Measurements from ENCODE around the gene BARX1.
"Not testable (repeated sequence)": the region's sequence is repeated elsewhere in the genome, so short reads cannot be mapped to it uniquely, and the experiment has no call there.

BARX1 gene

DNA sequence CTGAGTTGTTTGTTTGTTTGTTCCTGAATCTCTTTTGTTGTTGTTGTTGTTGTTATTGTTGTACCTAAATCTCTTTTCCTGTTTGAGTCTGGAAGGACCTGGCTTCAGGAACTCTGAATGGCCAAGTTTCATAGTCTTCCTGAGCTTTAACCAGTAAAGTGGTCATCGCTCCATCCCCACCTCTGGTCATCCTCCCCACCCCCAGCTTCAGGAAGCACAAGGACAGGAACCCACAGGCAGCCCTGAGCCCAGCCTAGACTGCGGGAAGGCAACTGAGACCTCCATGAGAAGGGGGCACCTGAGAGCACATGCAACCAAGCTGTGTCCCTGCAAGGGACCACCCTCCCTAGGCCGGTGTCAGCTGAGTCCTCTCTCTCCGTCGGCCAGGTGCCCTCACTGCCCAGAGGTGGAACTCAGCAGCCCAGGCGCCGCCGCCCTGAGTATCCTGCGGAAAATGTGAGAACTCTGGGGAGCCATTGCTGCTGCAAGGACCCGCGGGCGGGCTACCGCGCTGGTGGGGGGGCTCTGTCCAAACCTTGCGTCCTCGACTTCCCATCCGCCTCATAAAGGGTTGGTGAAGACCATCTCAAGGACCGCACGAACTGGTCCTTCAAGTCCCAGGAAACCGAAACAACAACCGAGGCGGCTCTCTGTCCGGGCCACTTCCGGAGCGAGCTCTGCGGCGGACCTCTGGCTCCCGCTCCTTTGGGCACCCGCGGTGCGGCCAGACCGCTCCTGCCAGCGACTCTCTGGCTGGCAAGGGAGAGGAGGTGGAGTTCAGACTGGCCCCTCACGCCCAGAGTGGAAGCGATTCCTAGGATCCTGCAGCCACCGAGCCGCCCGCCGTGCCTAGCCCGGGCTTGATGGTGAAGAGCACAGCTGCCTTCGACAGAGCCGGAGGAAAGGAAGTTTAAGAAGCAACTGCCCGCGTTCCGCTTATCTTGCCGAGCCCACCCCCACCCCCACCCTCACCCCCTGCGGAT lies 4.2 kb downstream of the BARX1 start:
- no peak for DNase-seq

DNA sequence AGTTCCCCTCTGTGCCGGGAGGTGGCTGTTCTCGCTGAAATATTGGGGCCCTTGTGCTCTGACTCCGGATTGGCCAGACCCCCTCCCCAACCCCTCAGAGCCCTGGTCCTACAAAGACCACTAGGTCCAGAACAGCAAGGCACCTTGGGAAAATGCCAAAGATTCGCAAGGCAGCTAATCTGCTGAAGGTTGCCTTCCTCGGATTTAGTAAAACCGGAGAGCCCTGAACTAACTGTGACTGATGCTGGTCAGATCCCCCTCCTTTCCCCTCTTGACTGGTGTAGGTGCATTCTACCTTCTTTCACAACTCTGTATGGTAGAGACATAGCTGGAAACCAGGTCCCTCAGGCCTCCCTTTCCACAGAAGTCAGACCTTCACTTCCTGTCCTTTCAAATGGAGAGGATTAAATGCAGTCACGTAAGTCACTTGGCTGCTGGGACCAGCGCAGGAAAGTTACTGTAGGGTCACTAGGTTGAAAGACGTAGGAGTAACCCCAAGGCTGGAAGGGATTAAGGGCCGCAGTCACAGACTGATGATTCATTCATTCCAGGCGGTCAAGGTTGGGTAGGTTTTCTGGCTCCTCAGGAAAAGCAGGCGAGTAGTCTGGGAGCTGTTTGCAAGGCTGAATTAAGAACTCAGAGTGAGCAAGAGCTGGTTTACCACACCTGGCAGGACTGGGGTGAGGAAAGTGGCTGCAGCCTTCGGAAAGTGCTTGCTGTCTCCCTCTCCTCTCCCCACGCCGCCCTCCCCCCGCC lies 5.3 kb downstream of the BARX1 start:
- no peak for DNase-seq

DNA sequence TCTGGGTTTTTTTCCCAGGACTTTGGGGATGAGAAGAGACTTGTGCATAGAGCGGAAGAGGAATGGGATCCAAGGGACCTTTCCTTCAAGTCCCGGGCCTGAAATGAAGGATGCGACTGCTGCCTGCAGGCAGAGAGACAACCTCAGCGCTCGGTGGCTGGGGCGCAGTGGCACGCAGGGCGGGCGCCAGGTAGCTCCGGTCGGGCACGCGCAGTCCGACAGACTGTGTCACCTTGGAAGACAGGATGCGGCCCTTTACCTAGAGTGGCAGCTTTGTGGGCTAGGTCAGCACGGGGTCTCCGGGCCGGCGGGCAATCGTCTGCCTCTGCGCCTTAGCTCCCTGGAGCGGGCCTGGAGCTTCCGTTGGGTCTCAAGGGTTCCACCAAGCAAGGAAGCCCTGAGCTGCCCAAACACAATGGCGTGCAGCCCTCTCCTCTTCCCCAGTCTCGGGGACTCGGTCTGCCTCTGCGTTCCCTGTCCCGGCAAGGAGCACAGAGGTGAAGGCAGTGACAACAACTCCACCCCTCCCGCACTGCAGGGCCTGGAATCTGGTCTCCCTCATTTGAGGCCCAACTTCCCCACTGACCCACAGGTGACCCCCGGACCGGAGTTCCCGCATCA lies 6.0 kb downstream of the BARX1 start:
- DNase-seq = no peak

DNA sequence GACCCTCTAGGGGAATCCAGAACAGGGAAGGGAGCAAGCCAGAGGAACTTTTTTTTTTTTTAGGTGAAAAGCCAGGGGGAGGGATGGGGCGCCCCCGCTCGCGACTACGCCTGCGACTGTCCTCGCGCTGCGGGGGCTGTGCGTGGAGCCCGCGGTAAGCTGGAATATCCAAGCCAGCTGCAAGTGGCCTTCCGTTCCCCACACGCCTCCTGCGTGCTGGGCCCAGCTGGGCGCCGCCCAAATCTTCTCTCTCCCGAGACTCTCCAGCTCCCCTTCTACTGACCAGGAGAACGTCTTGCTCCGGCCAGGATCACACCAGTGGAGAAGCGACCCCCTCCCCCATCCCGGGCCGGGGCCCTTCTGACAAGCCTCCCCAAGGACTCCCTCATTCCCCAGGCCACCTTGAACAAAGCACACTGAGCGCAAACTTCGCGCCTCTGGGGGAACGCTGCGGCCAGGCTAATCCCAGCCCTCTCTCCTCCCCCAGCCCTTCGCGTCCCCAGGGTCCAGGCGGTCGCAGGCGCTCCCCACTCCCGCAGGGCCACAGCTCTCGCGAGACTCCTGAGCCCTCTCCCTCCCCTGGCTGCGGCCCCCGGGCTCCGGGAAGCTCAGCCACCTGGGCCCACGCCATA lies 6.6 kb downstream of the BARX1 start:
- no peak for DNase-seq

DNA sequence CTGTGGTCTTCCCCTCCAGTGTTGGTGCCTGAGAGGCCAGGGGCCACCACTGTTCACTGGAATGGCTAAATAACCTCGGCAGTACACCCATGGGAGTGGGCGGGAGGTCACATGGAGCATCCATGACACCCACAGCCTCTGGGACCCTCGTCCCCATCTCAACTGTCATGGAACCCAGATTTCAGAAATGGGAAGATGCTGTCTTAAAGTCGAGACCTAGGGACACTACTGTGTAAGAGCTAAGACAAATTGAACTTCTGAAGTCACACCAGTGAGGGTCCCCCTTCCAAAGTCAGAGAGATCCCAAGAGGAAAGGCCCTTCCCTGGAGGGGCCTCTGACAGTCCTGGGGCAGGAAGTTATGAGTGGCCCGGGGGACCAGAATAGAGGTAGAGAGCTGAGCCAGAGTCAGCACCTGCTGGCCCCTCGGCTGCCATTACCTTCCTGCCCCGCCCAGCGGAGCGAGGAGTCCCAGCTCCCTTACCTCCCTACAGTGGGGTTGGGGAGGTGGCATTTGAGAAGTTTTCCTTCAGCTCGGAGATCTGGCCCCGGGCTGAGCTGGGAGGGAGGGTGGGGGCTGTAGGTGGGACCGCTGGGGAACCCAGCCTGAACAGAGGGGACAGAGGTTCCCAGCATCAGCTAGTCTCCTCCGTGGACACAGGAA lies 7.6 kb downstream of the BARX1 start:
- DNase-seq = no peak

DNA sequence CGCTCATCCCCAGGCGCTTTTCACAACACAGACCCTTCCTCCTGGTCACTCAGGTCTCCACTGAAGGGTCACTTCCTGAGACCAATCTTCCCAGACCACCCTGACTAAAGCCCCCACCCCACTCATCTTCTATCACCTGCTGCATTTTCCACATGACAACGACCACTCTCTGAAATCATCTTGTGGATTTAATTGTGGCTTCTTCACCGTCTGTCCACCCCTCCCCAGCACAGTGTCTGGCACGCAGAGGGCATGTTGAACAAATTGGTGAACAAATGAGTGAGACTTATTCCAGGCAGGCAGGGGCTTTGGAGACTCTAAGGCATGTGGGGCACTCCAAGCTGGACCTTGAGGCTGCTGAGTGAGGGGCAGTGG lies 8.8 kb downstream of the BARX1 start:
- DNase-seq = no peak

DNA sequence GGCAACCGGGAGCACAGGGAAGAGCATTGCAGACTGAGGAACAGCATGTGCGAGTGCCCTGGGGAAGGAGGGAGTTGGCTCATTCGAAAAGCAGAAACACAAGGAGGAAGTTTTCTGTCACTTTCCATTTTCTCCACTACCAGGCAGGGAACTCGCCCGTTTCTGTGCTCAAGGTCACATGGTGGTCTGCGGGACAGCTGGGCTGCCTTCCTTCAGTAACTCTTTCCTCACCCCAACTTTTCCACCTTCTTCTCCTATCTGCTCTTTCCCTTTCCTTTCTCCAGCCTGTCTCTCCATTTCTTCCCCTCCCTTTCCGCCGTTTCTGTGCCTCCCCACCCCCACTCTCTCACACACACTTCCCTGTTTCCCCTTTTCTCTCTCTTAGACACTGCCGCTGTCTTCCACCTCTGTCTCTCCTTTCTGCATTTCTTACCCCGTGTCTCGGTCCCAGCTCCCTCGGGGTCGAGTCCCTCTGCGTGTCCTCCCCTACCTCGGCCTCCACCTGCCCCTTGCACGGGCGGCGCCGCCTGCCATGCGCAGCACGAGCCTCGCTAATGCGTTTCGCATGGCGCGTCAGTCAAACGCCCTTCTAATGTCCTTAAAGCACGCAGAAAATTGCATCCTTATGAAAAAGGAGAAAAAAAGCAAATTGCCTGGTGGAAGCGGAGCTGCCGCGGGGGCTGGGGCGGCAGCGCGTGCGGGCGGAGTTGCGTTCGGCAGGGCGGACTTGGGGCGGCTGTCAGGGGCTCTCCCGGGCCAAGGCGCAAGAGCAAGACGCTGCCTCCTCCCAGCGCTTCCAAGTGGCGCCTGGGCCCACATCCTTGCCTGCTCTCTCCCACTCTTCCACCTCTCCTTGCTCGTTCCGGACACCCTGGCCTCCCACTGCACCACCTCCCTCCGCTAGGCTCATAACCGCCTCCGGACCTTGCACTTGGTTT lies 9.5 kb downstream of the BARX1 start:
- DNase-seq = no peak

DNA sequence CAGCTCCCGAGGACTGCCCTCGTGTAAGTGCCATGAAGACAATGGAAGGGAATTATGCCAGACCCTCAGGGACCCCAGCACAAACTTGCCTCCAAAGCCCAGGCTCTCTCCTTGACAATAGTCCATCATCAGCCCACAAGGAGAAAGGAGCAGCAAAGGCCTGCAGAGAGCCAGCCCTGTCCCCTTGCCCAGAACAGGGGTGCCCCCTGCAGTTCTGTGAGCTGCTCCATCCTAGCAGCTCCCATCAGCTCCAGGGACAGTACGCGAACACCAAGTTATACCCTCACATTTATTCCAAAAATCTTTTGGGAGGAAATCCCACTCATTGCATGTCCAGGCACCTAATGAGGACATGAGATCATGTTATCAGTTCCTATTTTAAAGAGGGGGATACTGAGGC lies 11.1 kb downstream of the BARX1 start:
- DNase-seq = no peak

DNA sequence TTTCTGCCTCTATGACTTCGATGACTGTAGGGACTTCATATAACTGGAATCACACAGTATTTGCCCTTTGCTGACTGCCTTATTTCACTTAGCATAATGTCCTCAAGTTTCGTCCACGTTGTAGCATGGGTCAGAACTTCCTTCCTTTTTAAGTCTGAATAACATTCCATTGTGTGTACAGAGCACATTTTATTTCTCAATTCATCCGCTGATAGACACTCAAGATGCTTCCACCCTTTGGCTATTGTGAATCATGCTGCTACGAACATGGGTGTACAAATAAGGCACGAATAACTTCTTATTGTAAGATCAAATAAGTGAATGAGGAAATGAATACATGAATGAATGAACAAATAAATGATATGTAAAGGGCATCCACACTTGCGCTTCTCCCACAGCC lies 13.0 kb downstream of the BARX1 start:
- no peak for DNase-seq

DNA sequence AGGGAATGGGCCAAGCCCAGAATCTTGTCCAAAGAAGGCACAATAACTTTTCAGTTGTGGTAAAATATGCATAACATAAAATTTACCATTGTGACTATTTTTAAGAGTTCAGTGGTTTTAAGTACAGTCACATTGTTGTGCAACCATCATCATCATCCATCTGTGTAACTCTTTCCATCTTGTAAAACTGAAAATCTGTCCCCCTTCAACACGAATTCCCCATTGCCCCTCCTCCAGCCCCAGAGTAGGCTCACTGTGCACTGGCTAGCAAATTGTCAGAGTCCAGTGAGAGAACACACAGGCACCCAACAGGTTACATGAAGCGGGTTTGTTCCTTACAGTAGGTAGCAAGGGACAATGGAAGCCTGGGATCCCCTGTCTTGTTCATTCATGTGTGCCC lies 13.7 kb downstream of the BARX1 start:
- no peak for DNase-seq

DNA sequence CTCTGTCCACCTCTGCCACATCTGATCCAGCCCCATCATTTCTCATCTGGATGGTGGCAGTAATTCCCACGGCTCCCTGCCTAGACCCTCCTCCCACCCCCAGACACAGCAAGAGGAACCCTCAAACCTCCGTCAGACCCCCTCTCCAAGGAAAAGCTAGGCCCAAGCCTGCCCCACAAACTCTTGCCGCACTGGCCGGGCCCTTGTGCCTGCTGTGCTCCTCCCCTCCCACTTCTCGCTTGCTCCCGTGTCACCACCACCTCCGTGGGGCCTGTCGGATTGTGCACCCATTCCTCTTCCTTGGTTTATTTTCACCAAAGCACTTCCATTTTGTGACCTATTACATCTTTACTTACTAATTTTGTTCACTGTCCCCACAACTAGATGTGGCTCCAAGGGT lies 14.2 kb downstream of the BARX1 start:
- DNase-seq = no peak

DNA sequence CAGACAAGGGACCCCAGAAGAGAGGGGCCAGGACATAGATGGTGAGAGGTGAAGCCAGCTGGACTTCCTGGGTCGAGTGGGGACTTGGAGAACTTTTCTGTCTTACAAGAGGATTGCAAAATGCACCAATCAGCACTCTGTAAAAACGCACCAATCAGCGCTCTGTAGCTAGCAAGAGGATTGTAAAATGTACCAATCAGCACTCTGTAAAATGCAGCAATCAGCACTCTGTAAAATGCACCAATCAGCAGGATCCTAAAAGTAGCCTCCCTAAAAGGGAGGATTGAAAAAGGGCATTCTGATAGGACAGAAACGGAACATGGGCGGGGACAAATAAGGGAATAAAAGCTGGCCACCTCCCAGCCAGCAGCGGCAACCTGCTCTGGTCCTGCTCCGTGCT lies 15.6 kb downstream of the BARX1 start:
- not testable (repeated sequence) for DNase-seq

DNA sequence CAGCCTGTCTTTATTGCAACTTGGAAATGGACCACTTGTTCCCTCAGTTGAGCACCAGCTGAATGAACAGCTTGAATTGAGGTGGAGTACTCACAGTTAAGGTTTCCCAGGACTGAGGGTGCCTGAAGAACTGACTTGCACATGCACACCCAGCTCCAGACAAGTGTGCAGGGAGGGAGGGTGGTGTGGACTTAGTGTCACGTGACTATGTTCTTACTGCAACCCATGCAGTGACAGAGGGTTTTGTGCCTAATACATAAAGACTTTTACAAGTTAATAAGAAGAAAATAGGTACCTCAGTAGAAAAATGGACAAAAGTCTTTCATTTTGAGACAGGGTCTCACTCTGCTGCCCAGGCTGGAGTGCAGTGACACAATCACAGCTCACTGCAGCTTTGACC lies 18.0 kb downstream of the BARX1 start:
- no peak for DNase-seq

DNA sequence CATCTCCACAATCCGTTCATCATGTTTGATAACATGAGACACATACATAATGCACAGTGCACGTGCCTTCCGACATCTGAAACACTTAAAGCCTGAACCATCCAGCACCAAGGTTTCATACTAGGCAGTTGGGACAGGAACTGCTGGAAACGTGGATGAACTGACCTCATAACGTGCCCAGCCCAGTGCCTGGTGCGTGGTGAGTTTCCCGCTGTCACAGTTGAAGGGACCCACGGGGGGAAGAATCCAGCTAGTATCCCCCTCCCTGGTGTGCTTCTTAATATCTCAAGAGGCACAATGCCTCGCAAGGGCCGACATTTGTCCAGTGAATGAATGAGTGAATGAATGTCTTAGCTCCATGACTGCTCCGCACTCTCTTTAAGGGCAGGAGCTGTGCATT lies 23.2 kb downstream of the BARX1 start:
- DNase-seq = no peak

DNA sequence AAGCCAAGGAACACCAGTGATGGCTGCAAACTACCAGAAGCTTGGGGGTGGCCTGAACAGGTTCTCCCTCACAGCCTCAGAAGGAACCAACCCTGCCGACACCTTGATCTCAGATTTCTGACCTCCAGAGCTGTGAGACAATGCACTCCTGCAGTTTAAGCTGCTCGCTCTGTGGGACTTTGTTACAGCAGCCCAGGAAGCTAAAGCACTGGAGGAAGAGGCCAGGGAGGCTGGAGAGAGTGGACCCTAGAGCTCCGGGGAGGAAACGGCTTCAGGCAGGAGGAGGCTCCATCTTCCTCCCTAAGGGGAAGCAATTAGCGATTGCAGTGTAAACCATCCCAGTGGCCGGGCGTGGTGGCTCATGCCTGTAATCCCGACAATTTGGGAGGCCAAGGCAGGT lies 25.1 kb downstream of the BARX1 start:
- no peak for DNase-seq

DNA sequence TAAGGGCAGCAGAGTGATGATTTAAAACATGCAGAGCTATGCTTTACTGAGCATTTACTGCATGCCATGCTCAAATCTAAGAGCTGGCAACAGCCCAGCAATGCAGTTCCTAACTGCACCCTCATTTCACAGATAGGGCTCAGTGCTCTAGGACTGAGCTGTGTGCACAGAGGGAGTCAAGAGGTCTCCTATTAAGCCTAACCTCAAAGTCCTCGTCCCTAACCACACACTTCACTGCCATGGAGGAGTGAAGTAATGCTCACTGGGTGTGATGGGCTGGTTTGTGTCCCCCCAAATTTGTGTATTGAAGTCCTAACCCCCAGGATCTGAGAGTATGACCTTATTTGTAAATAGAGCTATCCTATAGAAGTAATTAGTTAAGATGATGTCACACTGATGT lies 25.9 kb downstream of the BARX1 start:
- no peak for DNase-seq

DNA sequence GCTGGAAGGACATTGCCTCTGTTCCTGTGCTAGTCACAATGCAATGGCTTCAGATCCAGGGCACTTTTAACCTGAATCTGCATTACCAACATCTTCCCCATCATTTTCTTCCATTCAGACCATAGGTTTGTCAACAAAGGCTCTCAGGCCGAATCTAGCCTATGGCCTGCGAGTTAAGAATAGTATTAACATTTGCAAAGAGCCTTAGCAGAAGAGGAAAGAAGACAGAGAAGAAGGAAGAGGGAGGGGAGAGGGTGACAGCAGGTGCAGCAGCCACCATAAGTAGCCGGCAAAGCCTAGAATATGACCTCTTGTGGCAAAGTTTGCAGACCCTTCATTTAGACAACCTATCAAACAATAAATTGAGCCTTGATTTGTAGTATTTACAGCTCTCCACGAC lies 32.6 kb downstream of the BARX1 start:
- DNase-seq = no peak

DNA sequence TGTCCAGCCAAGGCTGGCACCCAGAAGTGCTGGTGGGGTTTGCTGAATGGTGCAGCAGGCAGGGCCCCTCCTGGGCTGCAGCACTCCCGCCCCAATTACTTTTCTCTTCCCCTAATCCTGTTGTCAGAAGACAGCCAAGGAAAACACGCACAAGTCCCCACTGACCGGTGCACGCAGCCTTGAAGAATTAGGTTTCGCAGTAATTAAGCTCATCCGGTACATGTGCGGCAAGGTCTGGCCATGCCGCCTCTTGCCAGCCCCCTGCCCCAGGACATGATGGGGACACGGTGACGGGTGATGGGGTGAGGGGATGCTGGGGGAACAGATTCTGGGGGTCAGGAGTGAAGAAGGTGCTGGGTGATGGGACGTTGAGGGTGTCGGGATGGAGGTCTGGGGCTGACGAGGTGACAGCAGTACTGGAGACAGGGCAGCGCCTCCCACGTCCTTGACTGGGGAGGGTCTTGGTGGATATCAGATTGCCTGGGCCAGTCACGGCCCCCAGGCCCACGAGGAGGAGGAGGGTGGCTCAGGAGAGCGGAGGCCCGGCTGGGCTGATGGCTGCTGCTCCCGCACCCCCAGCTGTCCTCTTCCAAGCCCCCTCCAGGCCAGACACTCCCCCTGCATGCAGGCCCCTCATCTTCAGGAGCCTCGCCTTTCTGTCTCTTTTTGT lies 34.9 kb downstream of the BARX1 start:
- no peak for DNase-seq

DNA sequence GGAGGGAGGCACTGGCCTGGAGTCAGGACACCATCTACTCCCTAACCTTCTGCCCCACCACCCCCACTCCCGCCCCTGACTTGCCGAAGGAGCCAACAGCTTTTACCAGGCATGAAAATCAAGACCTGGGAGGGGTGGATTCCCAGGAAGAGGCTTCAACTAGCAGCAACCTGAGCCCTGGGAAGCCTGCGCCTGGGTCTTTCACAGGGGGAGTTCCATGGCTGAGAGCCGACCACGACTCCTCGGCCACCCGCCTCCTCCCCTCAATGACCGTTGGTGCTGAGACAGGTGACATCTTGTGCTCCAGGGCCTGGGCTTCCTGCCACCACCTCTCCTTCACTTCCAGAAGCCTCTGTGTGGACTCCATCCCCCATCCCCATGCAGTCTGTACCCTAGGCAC lies 37.1 kb downstream of the BARX1 start:
- no peak for DNase-seq

DNA sequence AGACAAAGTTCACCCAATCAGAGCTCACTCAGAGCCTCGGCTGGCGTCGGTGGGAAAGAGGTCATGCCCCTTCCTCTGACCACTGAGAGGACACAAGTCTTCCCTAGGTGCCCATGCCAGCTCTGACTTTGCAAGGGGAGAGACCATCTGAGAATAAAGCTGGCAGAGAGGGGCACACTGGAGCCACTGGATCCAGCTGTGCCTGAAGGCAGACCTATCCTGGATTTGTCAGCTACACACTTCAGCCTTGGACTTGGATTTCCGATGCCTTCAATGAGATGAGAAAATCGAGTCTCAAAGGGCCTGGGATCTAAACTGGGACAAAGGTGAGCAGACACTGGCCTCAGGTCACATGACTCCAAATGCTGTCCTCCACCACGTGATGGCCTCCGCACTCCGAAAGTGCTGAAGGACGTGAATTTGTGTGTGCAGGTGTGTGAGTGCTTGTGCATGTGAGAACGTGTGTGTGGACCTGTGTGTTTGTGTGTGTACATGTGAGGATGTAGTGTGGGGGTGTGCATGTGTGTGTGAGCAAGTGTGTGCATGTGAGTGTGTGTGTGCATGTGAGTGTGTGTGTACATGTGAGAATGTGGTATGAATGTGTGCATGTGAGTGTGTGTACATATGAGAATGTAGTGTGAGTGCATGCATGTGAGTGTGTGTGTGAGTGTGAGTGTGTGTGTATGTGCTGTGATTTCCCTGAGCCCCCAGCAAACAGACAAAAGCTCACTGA lies 37.9 kb downstream of the BARX1 start:
- DNase-seq = no peak
